ENCODE results near the gene ZNF277. TPM values are rescaled to one million over a fixed set of nuclear protein-coding genes. Genes with fewer than 3 reads are reported as not detected.

ZNF277 gene
- total RNA-seq, 2 donors from 2014 or later: 20.3 to 20.4 TPM

DNA sequence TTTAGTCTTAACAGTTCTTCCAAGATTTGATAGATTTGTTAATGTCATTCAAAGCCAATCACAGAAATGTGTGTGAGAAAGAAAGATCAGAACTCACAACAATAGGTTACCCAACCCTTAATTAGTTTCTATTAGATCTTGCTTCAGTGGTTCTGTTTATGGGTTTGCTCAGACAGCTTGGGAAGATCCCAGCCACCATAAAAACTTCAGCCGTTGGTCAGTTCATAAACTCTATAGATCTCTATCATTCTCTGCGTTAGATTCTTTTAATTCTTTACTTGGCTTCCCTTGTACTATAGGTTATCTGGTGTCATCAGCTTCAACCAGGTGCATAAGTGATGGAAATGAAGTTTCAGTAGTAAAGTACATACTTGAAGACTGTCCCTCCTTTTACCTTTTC lies 54.4 kb downstream of the ZNF277 start:
- H3K36me3 Mint-ChIP-seq (ENCODE audit: low read depth): no peaks in the 10 kb centered on the region
- no peaks in the 10 kb centered on the region for H3K27me3 ChIP-seq (ENCODE audit: control insufficient read depth, insufficient read depth, low read length, poor library complexity, severe bottlenecking)
- H3K9ac ChIP-seq (ENCODE audit: extremely low read depth, low read length, poor library complexity, severe bottlenecking): no peak overlapping the region
- peaks cover 14% of the 10 kb centered on the region for H3K4me1 Mint-ChIP-seq
- no peak overlapping the region for H3K27ac Mint-ChIP-seq
- no peak overlapping the region for H3K4me3 Mint-ChIP-seq
- no peak overlapping the region for H3K27ac ChIP-seq (ENCODE audit: low read depth, low read length)
- no peaks in the 10 kb centered on the region for H3K9me3 ChIP-seq (ENCODE audit: control insufficient read depth, low read length)
- no peak overlapping the region for H3K4me3 ChIP-seq (ENCODE audit: low read length)
- no peak for TF ChIP-seq CTCF (conservative IDR thresholded peaks at IDR 0.05)
- H3K4me1 ChIP-seq (ENCODE audit: control insufficient read depth, insufficient read depth, low read length): no peaks in the 10 kb centered on the region
- H3K9me3 Mint-ChIP-seq: no peaks in the 10 kb centered on the region
- DNase-seq: no peak
- no peaks in the 10 kb centered on the region for H3K27me3 Mint-ChIP-seq (ENCODE audit: insufficient read depth)
- H3K36me3 ChIP-seq (ENCODE audit: control insufficient read depth, insufficient read depth, low read length): no peaks in the 10 kb centered on the region
- 89 to 100% methylated on average over 2 of the region's 2 CpGs for WGBS, 2 experiments (ENCODE audit: insufficient coverage in 1 of 2, insufficient read length in 1 of 2)

DNA sequence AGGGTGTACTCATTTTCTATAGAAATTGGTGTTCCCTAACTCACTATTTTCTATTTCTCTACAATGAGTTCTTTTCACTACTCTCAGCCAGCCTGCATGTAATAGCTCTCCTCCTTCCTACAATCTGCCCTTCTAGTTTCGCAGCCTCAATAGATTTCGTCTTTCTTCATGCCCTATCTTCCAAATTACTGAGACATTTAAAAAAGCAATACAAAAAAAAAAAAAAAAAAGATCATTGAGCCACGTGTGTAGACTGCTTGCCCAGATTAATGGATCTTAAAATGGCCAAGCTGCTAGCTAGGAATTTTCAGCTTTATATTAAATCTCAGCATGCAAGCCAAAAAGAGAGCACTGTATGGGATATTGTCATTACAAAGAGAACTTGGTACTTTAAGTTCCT lies 55.5 kb downstream of the ZNF277 start:
- no peak overlapping the region for H3K9ac ChIP-seq (ENCODE audit: extremely low read depth, low read length, poor library complexity, severe bottlenecking)
- no peak overlapping the region for H3K27ac ChIP-seq (ENCODE audit: low read depth, low read length)
- H3K4me1 ChIP-seq (ENCODE audit: control insufficient read depth, insufficient read depth, low read length): peaks cover 5% of the 10 kb centered on the region
- 81% methylated on average over 3 of the region's 3 CpGs; no CpG with 5 or more reads in 1 of the 2 experiments for WGBS, 2 experiments (ENCODE audit: insufficient coverage in 1 of 2, insufficient read length in 1 of 2)
- no peaks in the 10 kb centered on the region for H3K27me3 ChIP-seq (ENCODE audit: control insufficient read depth, insufficient read depth, low read length, poor library complexity, severe bottlenecking)
- H3K27me3 Mint-ChIP-seq (ENCODE audit: insufficient read depth): no peaks in the 10 kb centered on the region
- H3K4me3 Mint-ChIP-seq: no peak overlapping the region
- DNase-seq: no peak
- no peak overlapping the region for H3K27ac Mint-ChIP-seq
- no peak for TF ChIP-seq CTCF (conservative IDR thresholded peaks at IDR 0.05)
- no peaks in the 10 kb centered on the region for H3K36me3 ChIP-seq (ENCODE audit: control insufficient read depth, insufficient read depth, low read length)
- H3K4me3 ChIP-seq (ENCODE audit: low read length): no peak overlapping the region
- H3K36me3 Mint-ChIP-seq (ENCODE audit: low read depth): no peaks in the 10 kb centered on the region
- H3K9me3 Mint-ChIP-seq: no peaks in the 10 kb centered on the region
- peaks cover 15% of the 10 kb centered on the region for H3K4me1 Mint-ChIP-seq
- H3K9me3 ChIP-seq (ENCODE audit: control insufficient read depth, low read length): no peaks in the 10 kb centered on the region

- no peak overlapping the region for H3K9ac ChIP-seq (ENCODE audit: extremely low read depth, low read length, poor library complexity, severe bottlenecking)
- no peak overlapping the region for H3K4me3 Mint-ChIP-seq
- no peaks in the 10 kb centered on the region for H3K27me3 ChIP-seq (ENCODE audit: control insufficient read depth, insufficient read depth, low read length, poor library complexity, severe bottlenecking)
- no peak for DNase-seq
- no peaks in the 10 kb centered on the region for H3K9me3 ChIP-seq (ENCODE audit: control insufficient read depth, low read length)
- 94 to 100% methylated on average over 1 to 2 of the region's 2 CpGs for WGBS, 2 experiments (ENCODE audit: insufficient coverage in 1 of 2, insufficient read length in 1 of 2)
- H3K4me1 Mint-ChIP-seq: peaks cover 23% of the 10 kb centered on the region
- no peaks in the 10 kb centered on the region for H3K27me3 Mint-ChIP-seq (ENCODE audit: insufficient read depth)
- no peak overlapping the region for H3K27ac Mint-ChIP-seq
- H3K4me1 ChIP-seq (ENCODE audit: control insufficient read depth, insufficient read depth, low read length): peaks cover 5% of the 10 kb centered on the region
- H3K27ac ChIP-seq (ENCODE audit: low read depth, low read length): no peak overlapping the region
- TF ChIP-seq CTCF (conservative IDR thresholded peaks at IDR 0.05): no peak
- H3K9me3 Mint-ChIP-seq: no peaks in the 10 kb centered on the region
- no peak overlapping the region for H3K4me3 ChIP-seq (ENCODE audit: low read length)
- no peaks in the 10 kb centered on the region for H3K36me3 ChIP-seq (ENCODE audit: control insufficient read depth, insufficient read depth, low read length)
- H3K36me3 Mint-ChIP-seq (ENCODE audit: low read depth): no peaks in the 10 kb centered on the region
Measured at GRCh38 chr7:112262855-112263487, 56.5 kb downstream of the ZNF277 start.

Measured in endodermal cell (in vitro differentiated cells).